HG03469 (cell line): Measurements from ENCODE around the gene HSD17B4.
"Not testable (repeated sequence)": the region's sequence is repeated elsewhere in the genome, so short reads cannot be mapped to it uniquely, and the experiment has no call there.

Source experiments
- ATAC-seq: cut with Tn5 transposase; IDR thresholded peaks from one replicate; pipeline ENCODE4 v1.9.1; 2021; ENCODE audit warnings: mild to moderate bottlenecking, moderate library complexity, moderate number of reproducible peaks; ENCODE audit not compliant: unreplicated experiment

HSD17B4 gene

GRCh38 chr5:119476341-119476740, 24.0 kb downstream of the HSD17B4 start:
- ATAC-seq = no peak

GRCh38 chr5:119478781-119479180, 26.5 kb downstream of the HSD17B4 start:
- no peak for ATAC-seq

- not testable (repeated sequence) for ATAC-seq
These were observed 28.3 kb downstream of the HSD17B4 start for GRCh38 chr5:119480629-119481028.

- ATAC-seq = no peak
These were observed 30.9 kb downstream of the HSD17B4 start for GRCh38 chr5:119483155-119483554.

GRCh38 chr5:119484884-119485283, 32.6 kb downstream of the HSD17B4 start:
- ATAC-seq = no peak

- no peak for ATAC-seq
These were observed 49.4 kb downstream of the HSD17B4 start for GRCh38 chr5:119501671-119502179.

GRCh38 chr5:119503939-119504338, 51.6 kb downstream of the HSD17B4 start:
- not testable (repeated sequence) for ATAC-seq

GRCh38 chr5:119512277-119512676, 60.0 kb downstream of the HSD17B4 start:
- no peak for ATAC-seq

GRCh38 chr5:119515192-119515591, 62.9 kb downstream of the HSD17B4 start:
- no peak for ATAC-seq

GRCh38 chr5:119517115-119517514, 64.8 kb downstream of the HSD17B4 start:
- ATAC-seq = not testable (repeated sequence)

GRCh38 chr5:119521232-119521631, 68.9 kb downstream of the HSD17B4 start:
- ATAC-seq = no peak

- ATAC-seq = no peak
These were observed 70.5 kb downstream of the HSD17B4 start for GRCh38 chr5:119522841-119523240.

- ATAC-seq = no peak
These were observed 72.2 kb downstream of the HSD17B4 start for GRCh38 chr5:119524485-119524884.

GRCh38 chr5:119527351-119527750, 75.1 kb downstream of the HSD17B4 start:
- ATAC-seq = no peak

GRCh38 chr5:119529811-119530210, 77.5 kb downstream of the HSD17B4 start:
- ATAC-seq = no peak

GRCh38 chr5:119532637-119533036, 80.3 kb downstream of the HSD17B4 start:
- no peak for ATAC-seq

GRCh38 chr5:119537704-119538103, 85.4 kb downstream of the HSD17B4 start:
- ATAC-seq = peak; percentile 100

GRCh38 chr5:119541716-119542115, 89.4 kb downstream of the HSD17B4 start:
- ATAC-seq = no peak

GRCh38 chr5:119551819-119552218, 99.5 kb downstream of the HSD17B4 start:
- ATAC-seq = no peak

GRCh38 chr5:119554597-119554996, 102.3 kb downstream of the HSD17B4 start:
- ATAC-seq = no peak

GRCh38 chr5:119570910-119571309, 118.6 kb downstream of the HSD17B4 start:
- no peak for ATAC-seq

- ATAC-seq = peak; percentile 68
These were observed 126.6 kb downstream of the HSD17B4 start for GRCh38 chr5:119578937-119579336.

GRCh38 chr5:119582987-119583386, 130.7 kb downstream of the HSD17B4 start:
- no peak for ATAC-seq
